CD14-positive monocyte (primary cell): ENCODE measurements around the gene TBC1D12. TPM values are rescaled to one million over a fixed set of nuclear protein-coding genes. Genes with fewer than 3 reads are reported as not detected.

Experiments used
- DNase-seq, 3 donors: peaks; one replicate each; pipeline ENCODE4 v3.0.0-alpha.2; 2011 to 2022
- H2AFZ ChIP-seq: 2 replicates; pipeline ENCODE4 v1.6.0; 2012; ENCODE audit warnings: mild to moderate bottlenecking, low read depth, low read length, inconsistent platforms; ENCODE audit not compliant: insufficient read depth, poor library complexity, severe bottlenecking
- H3K27ac ChIP-seq, 2 donors: 1 replicate in 1 of 2; 2 replicates in 1 of 2; pipeline ENCODE4 v1.5.1; 2012 to 2013; ENCODE audit warnings: low read length in 2 of 2, control low read depth in 1 of 2, inconsistent platforms in 1 of 2, low read depth in 1 of 2, mild to moderate bottlenecking in 1 of 2
- H3K27me3 ChIP-seq, 2 donors: one replicate each; pipeline versions ENCODE4 v1.6.0 to v1.6.1; 2011 to 2013; ENCODE audit warnings: low read length in 2 of 2; ENCODE audit not compliant: control insufficient read depth in 2 of 2, insufficient read depth in 2 of 2
- H3K36me3 ChIP-seq, 2 donors: replicated peaks in 1 of 2; 1 replicate in 1 of 2; 2 replicates in 1 of 2; pipeline versions ENCODE4 v1.5.1 to v1.6.1; 2012 to 2013; ENCODE audit warnings: low read length in 2 of 2, control low read depth in 1 of 2, inconsistent platforms in 1 of 2, mild to moderate bottlenecking in 1 of 2; ENCODE audit not compliant: insufficient read depth in 2 of 2, control insufficient read depth in 1 of 2
- H3K4me1 ChIP-seq, 2 donors: 1 replicate in 1 of 2; 2 replicates in 1 of 2; pipeline versions ENCODE4 v1.5.1 to v1.6.1; 2012 to 2013; ENCODE audit warnings: low read length in 2 of 2, control low read depth in 1 of 2, inconsistent platforms in 1 of 2, mild to moderate bottlenecking in 1 of 2, moderate library complexity in 1 of 2; ENCODE audit not compliant: insufficient read depth in 2 of 2, control insufficient read depth in 1 of 2
- H3K4me2 ChIP-seq: replicated peaks from 2 replicates; pipeline ENCODE3; 2012; ENCODE audit warnings: low read length, moderate library complexity, mild to moderate bottlenecking; ENCODE audit not compliant: poor library complexity, severe bottlenecking; ENCODE audit errors: extremely low read depth
- H3K4me3 ChIP-seq, 3 experiments: fragments of 200-600 bp in 1 of 3; sonication (generic) in 1 of 3; replicated peaks in 1 of 3; 1 replicate in 2 of 3; 2 replicates in 1 of 3; pipeline ENCODE4 v1.5.1; 2011 to 2013; ENCODE audit warnings: low read length in 3 of 3, mild to moderate bottlenecking in 3 of 3, control low read depth in 2 of 3, low read depth in 2 of 3, inconsistent platforms in 1 of 3, moderate library complexity in 1 of 3
- H3K79me2 ChIP-seq: 2 replicates; pipeline ENCODE4 v1.6.0; 2012; ENCODE audit warnings: mild to moderate bottlenecking, control low read depth, inconsistent platforms, low read length, moderate library complexity; ENCODE audit not compliant: insufficient read depth
- H3K9ac ChIP-seq: 2 replicates; pipeline ENCODE4 v1.6.0; 2017; ENCODE audit warnings: low read length, mild to moderate bottlenecking; ENCODE audit not compliant: insufficient read depth, poor library complexity, severe bottlenecking
- H3K9me3 ChIP-seq, 2 donors: replicated peaks in 1 of 2; 1 replicate in 1 of 2; 2 replicates in 1 of 2; pipeline versions ENCODE4 v1.5.1 to v1.6.1; 2012 to 2013; ENCODE audit warnings: low read length in 2 of 2, control low read depth in 1 of 2; ENCODE audit not compliant: control insufficient read depth in 1 of 2, insufficient read depth in 1 of 2
- H4K20me1 ChIP-seq: 2 replicates; pipeline ENCODE4 v1.6.0; 2012; ENCODE audit warnings: mild to moderate bottlenecking, low read length, control low read depth, moderate library complexity; ENCODE audit not compliant: insufficient read depth
- H3K27ac Mint-ChIP-seq, 7 donors: one replicate each; pipeline ENCODE4 v1.8.0; 2020; ENCODE audit warnings: mild to moderate bottlenecking in 7 of 7, mixed read lengths in 7 of 7, moderate library complexity in 6 of 7, inconsistent platforms in 2 of 7
- H3K27me3 Mint-ChIP-seq, 3 donors: one replicate each; pipeline ENCODE4 v1.8.0; 2021 to 2022; ENCODE audit warnings: low read depth in 3 of 3, mild to moderate bottlenecking in 3 of 3, mixed read lengths in 3 of 3, moderate library complexity in 3 of 3, inconsistent platforms in 1 of 3
- H3K36me3 Mint-ChIP-seq, 2 donors: one replicate each; pipeline ENCODE4 v1.8.0; 2020; ENCODE audit warnings: mixed read lengths in 2 of 2, inconsistent platforms in 1 of 2, mild to moderate bottlenecking in 1 of 2
- H3K4me1 Mint-ChIP-seq: one replicate; pipeline ENCODE4 v1.8.0; 2020; ENCODE audit warnings: mild to moderate bottlenecking, mixed read lengths
- H3K4me3 Mint-ChIP-seq, 2 donors: one replicate each; pipeline ENCODE4 v1.8.0; 2020; ENCODE audit warnings: mild to moderate bottlenecking in 2 of 2, mixed read lengths in 2 of 2, moderate library complexity in 1 of 2
- H3K9me3 Mint-ChIP-seq, 7 donors: one replicate each; pipeline ENCODE4 v1.8.0; 2020 to 2022; ENCODE audit warnings: mixed read lengths in 7 of 7, mild to moderate bottlenecking in 6 of 7, moderate library complexity in 6 of 7, inconsistent platforms in 2 of 7
- CTCF ChIP-seq: fragments of 200-600 bp; IDR thresholded peaks from one replicate; pipeline ENCODE4 v1.8.0; 2022; ENCODE audit warnings: antibody characterized with exemption, mild to moderate bottlenecking
- WGBS: methylation state at CpG from one replicate; pipeline ENCODE4 v1.1.5; 2013; ENCODE audit warnings: missing lambda C conversion rate; ENCODE audit not compliant: insufficient coverage; 5-methylcytosine and 5-hydroxymethylcytosine counted together
- intact Hi-C, 2 donors: fragments of 100-400 bp; cut with micrococcal nuclease; formaldehyde crosslinking; loops; one replicate each; pipeline versions ENCODE4 v1.15.0 to v1.15.1; 2023
- polyA plus RNA-seq, 3 donors: library from polyadenylated mRNA; depleted of rRNA in 1 of 3; unstranded in 2 of 3; stranded (reverse) in 1 of 3; fragments of 300-500 nt in 2 of 3; fragments of >200 nt in 1 of 3; fragmentation: Illumina TruSeq in 2 of 3; gene quantifications; 1 replicate in 2 of 3; 2 replicates in 1 of 3; pipeline ENCODE4 v1.2.3, GENCODE V29; 2012 to 2021

The TBC1D12 gene
- polyA plus RNA-seq, 3 donors, result 3.1 to 10.5 (median 3.4) TPM

GRCh38 chr10:94545391-94546048 lies 143.2 kb downstream of the TBC1D12 start, which contains the start of gene HELLS:
Gene HELLS (plus strand): TSS chr10:94545788. CDS start chr10:94545922, 134 bp downstream.
- Histone ChIP-seq H3K4me3 (peak within 1 kb of the TSS; percentile 70 to 97 (median 94)), H3K4me2 (peak within 1 kb of the TSS; percentile 85), H4K20me1 (no peaks in the 10 kb centered on the region), H3K9ac (peak within 1 kb of the TSS; percentile 66), H3K27me3 (no peaks in the 10 kb centered on the region), H3K27ac (peak within 1 kb of the TSS; percentile 46 to 71), H2AFZ (peak within 1 kb of the TSS; percentile 98), H3K4me1 (peaks cover 24 to 25% of the 10 kb centered on the region in 2 donors), H3K9me3 (no peaks in the 10 kb centered on the region), H3K79me2 (peaks cover 35% of the 10 kb centered on the region), H3K36me3 (no peaks in the 10 kb centered on the region)
- under 1% methylated on average over 39 of the region's 48 CpGs for WGBS
- no peak for TF ChIP-seq CTCF
- Mint-ChIP-seq H3K4me1 (peaks cover 25% of the 10 kb centered on the region), H3K36me3 (peaks cover 3 to 4% of the 10 kb centered on the region in 2 donors), H3K4me3 (peak within 1 kb of the TSS; percentile 99), H3K9me3 (no peaks in the 10 kb centered on the region), H3K27ac (peak within 1 kb of the TSS; percentile 71 to 90 (median 77)), H3K27me3 (peaks cover 0 to under 1% (median 0%) of the 10 kb centered on the region in 3 donors)
- intact Hi-C loops, result no loop called here
- peak; percentile 52 to 67 (median 60) for DNase-seq

- H3K27me3 Mint-ChIP-seq, result no peaks in the 10 kb centered on the region
- no peaks in the 10 kb centered on the region for H4K20me1 ChIP-seq
- H3K79me2 ChIP-seq, result peaks cover 38% of the 10 kb centered on the region
- H3K36me3 ChIP-seq, result no peaks in the 10 kb centered on the region
- peaks cover 3 to 4% of the 10 kb centered on the region in 2 donors for H3K36me3 Mint-ChIP-seq
- no peaks in the 10 kb centered on the region for H3K27me3 ChIP-seq
- H3K27ac ChIP-seq, result no peak overlapping the region
- H3K9me3 ChIP-seq, result no peaks in the 10 kb centered on the region
- no peaks in the 10 kb centered on the region for H3K9me3 Mint-ChIP-seq
- peak overlapping the region; percentile 98 for H2AFZ ChIP-seq
- H3K4me2 ChIP-seq, result peak overlapping the region; percentile 85
- 0% methylated on average over 17 of the region's 25 CpGs for WGBS
- TF ChIP-seq CTCF, result no peak
- H3K4me3 ChIP-seq, result peak overlapping the region; percentile 70 to 97 (median 94)
- peaks cover 25% of the 10 kb centered on the region for H3K4me1 Mint-ChIP-seq
- H3K27ac Mint-ChIP-seq, result peak overlapping the region in 5 of 7 donors; percentile 25 to 82 (median 74)
- intact Hi-C loops, result no loop called here
- peak overlapping the region; percentile 99 for H3K4me3 Mint-ChIP-seq
- peak; percentile 0 to 13 (median 7) for DNase-seq
- H3K4me1 ChIP-seq, result peaks cover 24 to 25% of the 10 kb centered on the region in 2 donors
- peak overlapping the region; percentile 66 for H3K9ac ChIP-seq
Measured at GRCh38 chr10:94546049-94546900, 143.9 kb downstream of the TBC1D12 start.
